ENCODE data around the gene ETDC. TPM values are rescaled to one million over a fixed set of nuclear protein-coding genes. Genes with fewer than 3 reads are reported as not detected.

Gene ETDC
- total RNA-seq, 1 experiment from 2014 or later = not detected

DNA sequence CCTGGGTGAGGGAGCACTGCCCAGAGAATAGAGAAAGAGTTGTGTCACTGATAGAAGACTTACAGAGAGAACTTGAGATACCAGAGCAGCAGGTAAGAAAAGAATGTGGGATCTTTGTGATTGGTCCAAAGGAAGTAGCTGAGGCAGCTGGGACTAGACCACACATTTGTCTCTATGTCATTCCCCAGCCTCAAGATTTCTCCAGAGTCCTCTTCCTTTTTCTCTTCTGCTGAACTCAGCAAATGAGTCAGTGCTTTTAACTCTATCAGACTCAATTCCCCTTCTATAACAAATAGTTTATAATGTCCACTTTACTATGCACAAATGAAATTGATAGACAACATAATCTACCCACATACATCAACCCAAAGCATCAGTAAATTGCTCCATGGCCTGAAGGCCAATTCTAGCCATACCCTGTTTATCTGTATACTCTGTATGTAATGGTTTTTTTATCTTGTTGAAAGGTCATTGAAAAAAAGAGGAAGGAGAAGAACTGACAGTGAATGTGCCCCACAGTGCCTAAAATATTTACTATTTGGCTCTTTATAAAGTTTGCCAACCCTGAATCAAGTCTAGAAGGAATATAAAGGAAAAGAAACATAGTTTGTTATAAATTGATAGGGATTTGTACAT lies 38.2 kb downstream of the ETDC start:
- no peak for TF ChIP-seq TEAD1 (CRISPR knock-in tag; IDR thresholded peaks at IDR 0.05)
- TF ChIP-seq ZBTB43 (CRISPR knock-in tag; IDR thresholded peaks at IDR 0.05) = no peak
- no peak for TF ChIP-seq EMX1 (CRISPR knock-in tag; IDR thresholded peaks at IDR 0.05)
- no peak for TF ChIP-seq USF2 (CRISPR knock-in tag; IDR thresholded peaks at IDR 0.05)
- TF ChIP-seq, protein P1, sequence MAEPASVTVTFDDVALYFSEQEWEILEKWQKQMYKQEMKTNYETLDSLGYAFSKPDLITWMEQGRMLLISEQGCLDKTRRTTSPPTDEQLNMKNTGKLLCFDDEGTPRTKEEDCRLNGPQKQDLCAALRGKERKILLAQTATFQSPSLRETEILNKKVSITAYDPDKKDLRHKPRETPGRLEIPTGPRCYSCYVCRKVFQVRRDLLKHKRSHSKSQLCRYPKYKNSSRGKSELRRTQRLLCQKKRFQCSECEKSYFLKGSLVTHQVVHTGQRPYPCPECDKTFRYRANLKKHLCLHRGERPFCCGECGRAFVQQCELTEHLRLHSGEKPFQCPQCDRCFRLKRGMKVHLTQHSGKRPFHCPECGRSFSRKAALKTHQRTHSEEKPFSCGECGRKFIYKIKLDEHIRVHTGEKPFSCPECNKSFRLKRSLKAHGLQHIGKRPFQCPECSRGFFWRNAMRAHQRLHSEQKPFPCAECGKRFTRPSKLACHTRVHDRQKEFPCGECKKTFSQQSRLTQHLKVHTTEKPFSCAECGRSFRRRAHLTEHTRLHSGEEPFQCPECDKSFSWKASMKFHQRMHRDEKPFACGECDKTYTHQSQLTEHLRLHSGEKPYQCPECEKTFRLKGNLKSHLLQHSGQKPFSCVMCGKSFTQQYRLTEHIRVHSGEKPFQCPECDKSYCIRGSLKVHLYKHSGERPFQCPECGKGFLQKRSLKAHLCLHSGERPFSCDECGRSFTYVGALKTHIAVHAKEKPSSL (CRISPR knock-in tag; conservative IDR thresholded peaks at IDR 0.05) = no peak
- no peak for TF ChIP-seq SMAD3 (CRISPR knock-in tag; IDR thresholded peaks at IDR 0.05; ENCODE audit: borderline replicate concordance)
- TF ChIP-seq, protein P2, sequence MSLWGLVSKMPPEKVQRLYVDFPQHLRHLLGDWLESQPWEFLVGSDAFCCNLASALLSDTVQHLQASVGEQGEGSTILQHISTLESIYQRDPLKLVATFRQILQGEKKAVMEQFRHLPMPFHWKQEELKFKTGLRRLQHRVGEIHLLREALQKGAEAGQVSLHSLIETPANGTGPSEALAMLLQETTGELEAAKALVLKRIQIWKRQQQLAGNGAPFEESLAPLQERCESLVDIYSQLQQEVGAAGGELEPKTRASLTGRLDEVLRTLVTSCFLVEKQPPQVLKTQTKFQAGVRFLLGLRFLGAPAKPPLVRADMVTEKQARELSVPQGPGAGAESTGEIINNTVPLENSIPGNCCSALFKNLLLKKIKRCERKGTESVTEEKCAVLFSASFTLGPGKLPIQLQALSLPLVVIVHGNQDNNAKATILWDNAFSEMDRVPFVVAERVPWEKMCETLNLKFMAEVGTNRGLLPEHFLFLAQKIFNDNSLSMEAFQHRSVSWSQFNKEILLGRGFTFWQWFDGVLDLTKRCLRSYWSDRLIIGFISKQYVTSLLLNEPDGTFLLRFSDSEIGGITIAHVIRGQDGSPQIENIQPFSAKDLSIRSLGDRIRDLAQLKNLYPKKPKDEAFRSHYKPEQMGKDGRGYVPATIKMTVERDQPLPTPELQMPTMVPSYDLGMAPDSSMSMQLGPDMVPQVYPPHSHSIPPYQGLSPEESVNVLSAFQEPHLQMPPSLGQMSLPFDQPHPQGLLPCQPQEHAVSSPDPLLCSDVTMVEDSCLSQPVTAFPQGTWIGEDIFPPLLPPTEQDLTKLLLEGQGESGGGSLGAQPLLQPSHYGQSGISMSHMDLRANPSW (CRISPR knock-in tag; conservative IDR thresholded peaks at IDR 0.05; ENCODE audit: low read depth) = no peak
- no peak for TF ChIP-seq AR (CRISPR knock-in tag; IDR thresholded peaks at IDR 0.05)
- no peak for TF ChIP-seq E2F1 (CRISPR knock-in tag; IDR thresholded peaks at IDR 0.05)
- TF ChIP-seq SMAD4 (CRISPR knock-in tag; IDR thresholded peaks at IDR 0.05) = no peak
- TF ChIP-seq HMGA2 (CRISPR knock-in tag; IDR thresholded peaks at IDR 0.05) = no peak
- no peak for TF ChIP-seq TEAD4 (CRISPR knock-in tag; IDR thresholded peaks at IDR 0.05)
- no peak for TF ChIP-seq ZNF138 (CRISPR knock-in tag; conservative IDR thresholded peaks at IDR 0.05)
- TF ChIP-seq GRHL2 (CRISPR knock-in tag; IDR thresholded peaks at IDR 0.05; ENCODE audit: insufficient replicate concordance, severe bottlenecking) = no peak
- ChIA-PET POLR2A (no interaction called here), CTCF (no interaction called here)
- H3K9me3 Mint-ChIP-seq = no peaks in the 10 kb centered on the region
- H3K4me1 Mint-ChIP-seq = peaks cover 7% of the 10 kb centered on the region
- H3K27ac Mint-ChIP-seq = no peak overlapping the region
- no peak overlapping the region for H3K4me3 Mint-ChIP-seq
- ATAC-seq (no peak), DNase-seq (ENCODE audit: low spot score) (no peak)
- H3K36me3 Mint-ChIP-seq = peaks cover 11% of the 10 kb centered on the region
- no peaks in the 10 kb centered on the region for H3K27me3 Mint-ChIP-seq (ENCODE audit: low read depth)

All from WTC11 (cell line).